WI38 (cell line): ENCODE measurements around the gene PDGFB.

Experiments used
- H3K4me3 ChIP-seq: 2 replicates; pipeline ENCODE4 v1.5.1; 2011; ENCODE audit warnings: low read depth, mild to moderate bottlenecking, control low read depth, low read length
- TF ChIP-seq, protein P1 (sequence below): IDR thresholded peaks from 2 replicates; pipeline ENCODE4 v1.5.1; 2012; ENCODE audit warnings: low read depth, mild to moderate bottlenecking, control low read depth, low read length

The PDGFB gene

DNA sequence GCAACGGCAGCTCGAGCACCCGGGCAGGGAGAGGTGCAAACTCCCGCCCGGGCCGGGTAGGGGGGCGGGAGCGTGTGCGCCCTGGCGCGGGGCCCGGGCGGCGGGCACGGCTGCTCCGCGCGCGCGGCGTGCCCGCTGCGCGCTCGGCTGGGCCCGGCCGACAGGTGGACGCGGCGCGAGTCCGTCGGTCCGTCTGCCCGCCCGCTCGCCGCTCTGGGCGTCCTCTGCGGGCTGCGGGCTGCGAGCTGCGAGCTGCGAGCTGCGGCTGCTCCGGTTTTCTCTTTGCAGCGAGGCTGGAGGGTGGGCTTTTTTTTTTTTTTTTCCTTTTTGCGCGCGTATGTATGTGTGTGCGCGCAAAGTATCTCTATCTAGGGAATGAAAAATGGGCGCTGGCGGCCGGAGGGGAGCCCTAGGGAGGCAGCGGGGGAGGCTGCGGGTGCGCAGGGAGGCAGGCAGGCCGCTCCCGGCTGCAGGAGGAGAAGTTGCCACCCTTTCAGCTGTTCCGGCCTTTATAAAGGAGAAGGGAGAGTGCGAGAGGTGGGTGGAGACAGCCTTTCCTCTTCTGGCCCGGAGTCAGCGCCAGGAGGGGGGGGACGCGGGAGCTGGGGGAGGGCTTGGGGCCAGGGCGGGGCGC lies at the start of gene PDGFB:
PDGFB (minus strand) TSS at position 487 of the 634 bp plus-strand sequence. CDS start 1,019 bp downstream, outside the sequence.
- TF ChIP-seq, protein P1, sequence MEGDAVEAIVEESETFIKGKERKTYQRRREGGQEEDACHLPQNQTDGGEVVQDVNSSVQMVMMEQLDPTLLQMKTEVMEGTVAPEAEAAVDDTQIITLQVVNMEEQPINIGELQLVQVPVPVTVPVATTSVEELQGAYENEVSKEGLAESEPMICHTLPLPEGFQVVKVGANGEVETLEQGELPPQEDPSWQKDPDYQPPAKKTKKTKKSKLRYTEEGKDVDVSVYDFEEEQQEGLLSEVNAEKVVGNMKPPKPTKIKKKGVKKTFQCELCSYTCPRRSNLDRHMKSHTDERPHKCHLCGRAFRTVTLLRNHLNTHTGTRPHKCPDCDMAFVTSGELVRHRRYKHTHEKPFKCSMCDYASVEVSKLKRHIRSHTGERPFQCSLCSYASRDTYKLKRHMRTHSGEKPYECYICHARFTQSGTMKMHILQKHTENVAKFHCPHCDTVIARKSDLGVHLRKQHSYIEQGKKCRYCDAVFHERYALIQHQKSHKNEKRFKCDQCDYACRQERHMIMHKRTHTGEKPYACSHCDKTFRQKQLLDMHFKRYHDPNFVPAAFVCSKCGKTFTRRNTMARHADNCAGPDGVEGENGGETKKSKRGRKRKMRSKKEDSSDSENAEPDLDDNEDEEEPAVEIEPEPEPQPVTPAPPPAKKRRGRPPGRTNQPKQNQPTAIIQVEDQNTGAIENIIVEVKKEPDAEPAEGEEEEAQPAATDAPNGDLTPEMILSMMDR, result no peak
- H3K4me3 ChIP-seq, result peak within 1 kb of the TSS; percentile 38

DNA sequence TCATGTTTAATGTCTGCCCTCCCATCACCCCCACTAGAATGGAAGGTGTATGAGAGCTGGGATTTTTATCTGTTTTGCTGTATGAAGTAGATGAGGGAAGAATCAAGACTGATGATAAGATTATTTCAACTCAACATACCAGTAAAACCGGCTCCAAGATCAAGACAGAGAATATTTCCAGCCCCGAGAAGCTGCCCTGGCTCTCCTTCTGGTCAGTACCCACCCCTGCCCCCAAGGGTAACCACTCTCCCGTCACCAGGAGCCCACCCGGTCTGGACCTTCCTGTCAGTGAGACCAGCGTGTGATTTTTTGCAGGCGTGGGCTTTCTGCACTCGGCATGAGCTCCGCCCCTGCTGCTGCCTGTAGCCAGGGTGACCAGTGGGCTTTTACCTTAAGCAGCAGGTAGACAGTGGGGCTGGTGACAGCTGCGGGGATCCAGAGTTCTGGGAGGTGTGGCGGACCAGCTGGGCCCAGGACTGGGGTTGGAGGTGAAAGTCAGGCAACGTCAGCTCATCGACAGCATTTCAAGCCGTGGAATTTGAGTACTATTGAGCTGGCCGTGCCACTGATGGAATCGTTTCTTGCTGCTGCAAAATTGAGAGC lies 49.1 kb upstream of the PDGFB start:
- TF ChIP-seq, protein P1, result no peak
- H3K4me3 ChIP-seq, result no peak overlapping the region

- TF ChIP-seq, protein P1, result no peak
- no peak overlapping the region for H3K4me3 ChIP-seq
Observed at GRCh38 chr22:39292561-39293074, 47.8 kb upstream of the PDGFB start.

DNA sequence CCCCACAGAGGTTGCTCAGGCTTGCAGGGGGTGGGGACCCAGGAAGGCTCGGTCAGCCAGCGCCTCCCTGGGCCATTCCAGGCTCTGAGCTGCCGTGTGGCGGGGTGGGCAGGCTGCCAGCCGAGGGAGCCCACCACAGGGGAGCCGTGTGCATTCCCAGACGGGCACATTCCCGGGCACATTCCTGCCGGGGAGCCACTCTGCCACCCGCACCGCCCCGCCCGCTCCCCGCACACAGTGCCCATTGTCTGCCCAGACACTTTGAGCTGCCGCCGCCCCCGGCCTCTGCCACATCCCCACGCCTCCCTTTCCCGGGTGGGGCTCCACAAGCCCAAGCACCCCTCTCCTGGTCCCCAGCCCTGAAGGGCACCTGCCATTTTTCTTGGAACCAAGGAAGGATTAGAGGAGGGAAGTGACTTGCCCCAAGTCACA lies 47.3 kb upstream of the PDGFB start:
- TF ChIP-seq, protein P1, result no peak
- H3K4me3 ChIP-seq, result no peak overlapping the region

GRCh38 chr22:39291523-39291922 lies 46.7 kb upstream of the PDGFB start:
- TF ChIP-seq, protein P1, result no peak
- no peak overlapping the region for H3K4me3 ChIP-seq

DNA sequence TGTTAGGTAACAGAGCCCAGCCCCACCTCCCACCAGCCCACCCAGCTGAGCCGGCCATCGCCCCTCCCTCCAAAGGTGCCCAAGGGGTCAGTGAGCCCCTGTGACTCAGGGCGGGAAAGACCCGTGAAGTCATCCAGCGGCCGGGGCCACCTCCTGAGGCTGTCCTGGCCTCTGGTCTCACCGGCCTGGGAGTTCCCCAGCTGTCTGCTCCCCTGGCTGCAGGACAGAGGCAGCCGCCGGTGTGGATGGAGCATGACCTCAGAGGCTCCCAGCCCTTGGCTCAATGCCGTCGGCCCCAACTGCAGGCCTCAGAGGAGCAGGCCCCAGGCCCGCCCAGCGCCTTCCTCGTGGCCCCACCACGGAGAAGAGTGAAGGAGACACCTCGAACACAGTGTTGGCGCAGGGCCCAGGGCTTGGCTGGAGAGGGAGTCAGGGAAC lies 46.0 kb upstream of the PDGFB start:
- TF ChIP-seq, protein P1, result no peak

More for the DNA sequence above, 46.0 kb upstream of the PDGFB start:
- H3K4me3 ChIP-seq, result no peak overlapping the region
